GM12892 (cell line): ENCODE measurements around the gene SNX32.

ENCODE experiments used
- POLR2A ChIP-seq: IDR thresholded peaks from 2 replicates; pipeline ENCODE4 v1.6.1; 2011; ENCODE audit warnings: low read depth, low read length, control low read depth
- POLR2AphosphoS5 ChIP-seq: IDR thresholded peaks from 2 replicates; pipeline ENCODE4 v1.6.1; 2011; ENCODE audit warnings: low read depth, low read length, control low read depth
- TAF1 ChIP-seq: IDR thresholded peaks from 2 replicates; pipeline ENCODE4 v1.6.1; 2011; ENCODE audit warnings: low read depth, mild to moderate bottlenecking, control low read depth, low read length, borderline replicate concordance

DNA sequence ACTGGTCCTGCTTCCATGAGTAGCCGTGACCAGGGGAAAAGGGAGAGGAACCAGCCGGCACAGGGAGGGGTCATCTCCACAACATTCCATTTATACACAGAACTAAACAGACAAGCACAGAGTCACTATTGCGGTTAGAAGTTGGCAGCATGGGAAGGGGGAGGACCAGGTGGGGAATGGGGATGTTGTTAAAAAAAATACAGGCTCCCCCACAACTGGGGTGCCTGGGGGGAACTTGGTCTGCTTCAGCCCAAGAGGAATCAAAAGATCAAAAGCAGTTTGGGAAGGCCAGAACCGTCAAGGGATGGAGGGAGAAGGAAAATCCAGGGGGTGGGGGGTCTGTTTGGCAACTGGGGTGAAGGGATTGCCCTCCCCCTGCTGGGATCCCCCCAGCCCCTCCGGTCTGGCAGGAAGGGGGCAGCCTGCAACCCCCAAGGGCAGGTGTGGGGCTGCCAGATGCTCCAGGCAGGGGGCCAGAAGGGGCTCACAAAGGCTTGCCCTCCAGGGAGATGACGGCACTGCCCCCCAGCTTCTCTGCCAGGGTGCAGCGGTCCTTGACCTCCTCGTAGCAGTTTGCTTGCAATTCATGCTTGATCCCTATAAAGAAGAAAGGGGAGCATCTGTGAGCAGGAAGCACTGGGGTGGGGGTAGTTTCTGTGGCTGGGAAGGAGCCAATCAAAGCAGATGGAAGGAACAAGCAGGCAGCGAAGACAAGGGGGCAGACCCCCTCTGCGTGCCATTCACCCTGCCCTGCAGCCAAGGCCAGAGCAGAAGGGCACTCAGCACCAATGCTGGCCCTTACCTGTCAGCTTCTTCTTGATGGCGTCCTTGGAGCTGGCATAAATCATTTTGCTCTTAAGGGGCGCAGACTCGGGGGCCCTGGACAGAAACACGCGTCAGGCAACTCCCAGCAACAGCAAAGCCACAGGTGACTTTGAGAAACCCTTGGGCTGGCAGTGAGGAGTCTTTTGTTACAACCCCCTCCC, 21.4 kb downstream of the SNX32 start:
- TF ChIP-seq POLR2A = no peak; the same call in 1 of the 2 replicates
- no peak; the same call in 1 of the 2 replicates for TF ChIP-seq POLR2AphosphoS5
- no peak for TF ChIP-seq TAF1
